ENCODE measurements around the gene BLOC1S2.

The BLOC1S2 gene

GRCh38 chr10:100286051-100287033, at the start of gene BLOC1S2:
Gene BLOC1S2 (minus strand): TSS chr10:100286680. CDS start chr10:100286659, 21 bp downstream.
- H3K4me3 ChIP-seq (ENCODE audit: low read length) = peak within 1 kb of the TSS; percentile 95
- DNase-seq (ENCODE audit: low read depth) = peak; percentile 90
- peak; percentile 14; the same call in 1 of the 2 replicates for TF ChIP-seq CTCF (conservative IDR thresholded peaks at IDR 0.05; ENCODE audit: low read length)

GRCh38 chr10:100334762-100335161, 48.3 kb upstream of the BLOC1S2 start:
- TF ChIP-seq CTCF (conservative IDR thresholded peaks at IDR 0.05; ENCODE audit: low read length) = no peak
- DNase-seq (ENCODE audit: low read depth) = peak; percentile 20
- H3K4me3 ChIP-seq (ENCODE audit: low read length) = no peak overlapping the region

GRCh38 chr10:100333661-100334440, 47.4 kb upstream of the BLOC1S2 start:
- TF ChIP-seq CTCF (conservative IDR thresholded peaks at IDR 0.05; ENCODE audit: low read length) = no peak
- DNase-seq (ENCODE audit: low read depth) = peak; percentile 25
- no peak overlapping the region for H3K4me3 ChIP-seq (ENCODE audit: low read length)

GRCh38 chr10:100333106-100333505, 46.6 kb upstream of the BLOC1S2 start:
- no peak for TF ChIP-seq CTCF (conservative IDR thresholded peaks at IDR 0.05; ENCODE audit: low read length)
- DNase-seq (ENCODE audit: low read depth) = no peak

GRCh38 chr10:100330079-100330478, 43.6 kb upstream of the BLOC1S2 start, which contains the start of gene PKD2L1:
Gene PKD2L1 (minus strand): TSS chr10:100330228. CDS start chr10:100330103, 125 bp downstream.
- no peak for TF ChIP-seq CTCF (conservative IDR thresholded peaks at IDR 0.05; ENCODE audit: low read length)
- DNase-seq (ENCODE audit: low read depth) = no peak

More at GRCh38 chr10:100333106-100333505, 46.6 kb upstream of the BLOC1S2 start:
- H3K4me3 ChIP-seq (ENCODE audit: low read length) = no peak overlapping the region

GRCh38 chr10:100328198-100328597, 41.7 kb upstream of the BLOC1S2 start:
- no peak for TF ChIP-seq CTCF (conservative IDR thresholded peaks at IDR 0.05; ENCODE audit: low read length)

More at GRCh38 chr10:100330079-100330478, 43.6 kb upstream of the BLOC1S2 start, which contains the start of gene PKD2L1:
- H3K4me3 ChIP-seq (ENCODE audit: low read length) = no peak within 1 kb of the TSS

More at GRCh38 chr10:100328198-100328597, 41.7 kb upstream of the BLOC1S2 start:
- no peak for DNase-seq (ENCODE audit: low read depth)
- no peak overlapping the region for H3K4me3 ChIP-seq (ENCODE audit: low read length)

Data from AG10803 (cell line).